Mucosa of descending colon (tissue), 3 donors: ENCODE results near the gene B3GALT5. TPM values are rescaled to one million over a fixed set of nuclear protein-coding genes. Genes with fewer than 3 reads are reported as not detected.

ENCODE experiments used
- ATAC-seq: fragments of 200-7000 bp; cut with Tn5 transposase; one replicate; pipeline ENCODE4 v1.9.1; 2020; ENCODE audit warnings: mild to moderate bottlenecking, moderate library complexity
- DNase-seq, 3 donors: peaks; one replicate each; pipeline ENCODE4 v3.0.0-alpha.2; 2020
- H3K36me3 ChIP-seq: fragments of 200-600 bp; one replicate; pipeline ENCODE4 v1.8.0; 2021; ENCODE audit warnings: low read depth, mild to moderate bottlenecking
- H3K4me1 ChIP-seq: fragments of 200-600 bp; one replicate; pipeline ENCODE4 v1.8.0; 2021; ENCODE audit warnings: low read depth, mild to moderate bottlenecking
- H3K4me3 ChIP-seq: fragments of 200-600 bp; one replicate; pipeline ENCODE4 v1.8.0; 2021; ENCODE audit warnings: mild to moderate bottlenecking
- H3K9me3 ChIP-seq: fragments of 200-600 bp; one replicate; pipeline ENCODE4 v1.8.0; 2021; ENCODE audit warnings: mild to moderate bottlenecking
- intact Hi-C, 2 donors: fragments of 100-400 bp; cut with DNase I in 1 of 2; cut with micrococcal nuclease in 1 of 2; formaldehyde crosslinking; loops; one replicate each; pipeline versions ENCODE4 v1.11.0 to v1.11.1; 2022; cut with DNase I, micrococcal nuclease
- total RNA-seq, 3 donors: library from RNA; stranded (reverse); fragmentation: NEBNext Ultra II Directional in 2 of 3; extraction: Animal tissue kit (Norgen Biotek cat#: 25700) in 2 of 3; gene quantifications; one replicate each; pipeline versions ENCODE4 v1.2.1 to v1.2.4, GENCODE V29; 2021 to 2023
- TF ChIP-seq, protein P1 (sequence below): fragments of 200-600 bp; IDR thresholded peaks from one replicate; pipeline ENCODE4 v1.8.0; 2022; ENCODE audit warnings: antibody characterized with exemption, mild to moderate bottlenecking
- donor health status: DM: no; HTN: no; CAD: no; lungs with moderate emphysema.
- donor health status: DM: no; HTN: no; CAD: no.
- donor health status: DM: no; HTN: yes; CAD: no.

The B3GALT5 gene
- total RNA-seq, 3 donors from 2014 or later = 36.4 to 149 (median 130) TPM

GRCh38 chr21:39601187-39601928, 11.4 kb upstream of the B3GALT5 start:
- Histone ChIP-seq H3K4me3 (no peak overlapping the region), H3K36me3 (no peaks in the 10 kb centered on the region), H3K9me3 (no peaks in the 10 kb centered on the region), H3K4me1 (no peaks in the 10 kb centered on the region)
- intact Hi-C loops = no loop called here
- DNase-seq (no peak), ATAC-seq (no peak)
- TF ChIP-seq, protein P1, sequence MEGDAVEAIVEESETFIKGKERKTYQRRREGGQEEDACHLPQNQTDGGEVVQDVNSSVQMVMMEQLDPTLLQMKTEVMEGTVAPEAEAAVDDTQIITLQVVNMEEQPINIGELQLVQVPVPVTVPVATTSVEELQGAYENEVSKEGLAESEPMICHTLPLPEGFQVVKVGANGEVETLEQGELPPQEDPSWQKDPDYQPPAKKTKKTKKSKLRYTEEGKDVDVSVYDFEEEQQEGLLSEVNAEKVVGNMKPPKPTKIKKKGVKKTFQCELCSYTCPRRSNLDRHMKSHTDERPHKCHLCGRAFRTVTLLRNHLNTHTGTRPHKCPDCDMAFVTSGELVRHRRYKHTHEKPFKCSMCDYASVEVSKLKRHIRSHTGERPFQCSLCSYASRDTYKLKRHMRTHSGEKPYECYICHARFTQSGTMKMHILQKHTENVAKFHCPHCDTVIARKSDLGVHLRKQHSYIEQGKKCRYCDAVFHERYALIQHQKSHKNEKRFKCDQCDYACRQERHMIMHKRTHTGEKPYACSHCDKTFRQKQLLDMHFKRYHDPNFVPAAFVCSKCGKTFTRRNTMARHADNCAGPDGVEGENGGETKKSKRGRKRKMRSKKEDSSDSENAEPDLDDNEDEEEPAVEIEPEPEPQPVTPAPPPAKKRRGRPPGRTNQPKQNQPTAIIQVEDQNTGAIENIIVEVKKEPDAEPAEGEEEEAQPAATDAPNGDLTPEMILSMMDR = no peak

- H3K36me3 ChIP-seq = no peaks in the 10 kb centered on the region
- intact Hi-C loops = no loop called here
- no peaks in the 10 kb centered on the region for H3K4me1 ChIP-seq
- no peaks in the 10 kb centered on the region for H3K9me3 ChIP-seq
- DNase-seq (no peak), ATAC-seq (peak; percentile 45)
- TF ChIP-seq, protein P1 = no peak
- no peak overlapping the region for H3K4me3 ChIP-seq
Measured at GRCh38 chr21:39602076-39602689, 10.6 kb upstream of the B3GALT5 start.

DNA sequence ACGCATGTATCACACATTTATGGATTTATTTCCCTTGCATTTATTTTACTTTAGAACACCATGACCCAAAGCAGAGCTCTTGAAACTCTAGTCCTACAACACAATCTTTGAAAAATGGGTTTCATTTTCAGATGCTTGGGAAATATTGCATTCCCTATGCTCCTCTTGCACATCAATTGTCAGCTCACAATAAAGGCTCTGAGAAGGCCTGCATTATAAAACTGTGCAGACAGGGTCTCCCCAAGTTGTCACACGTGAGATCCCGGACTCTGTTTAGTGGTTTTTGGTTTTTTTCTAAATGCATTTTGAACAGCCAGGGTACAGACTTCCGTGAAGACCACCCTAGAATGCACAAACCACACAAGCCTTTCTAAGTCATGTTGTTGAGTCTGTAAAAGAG, 9.9 kb upstream of the B3GALT5 start:
- Histone ChIP-seq H3K4me1 (no peaks in the 10 kb centered on the region), H3K36me3 (no peaks in the 10 kb centered on the region), H3K4me3 (no peak overlapping the region), H3K9me3 (no peaks in the 10 kb centered on the region)
- intact Hi-C loops = no loop called here
- DNase-seq = no peak
- TF ChIP-seq, protein P1 = no peak
- ATAC-seq = no peak

GRCh38 chr21:39604951-39605350, 7.8 kb upstream of the B3GALT5 start:
- ATAC-seq = no peak
- intact Hi-C loops = no loop called here

GRCh38 chr21:39610703-39611102, 2.0 kb upstream of the B3GALT5 start:
- H3K9me3 ChIP-seq = no peaks in the 10 kb centered on the region
- H3K4me3 ChIP-seq = no peak overlapping the region
- TF ChIP-seq, protein P1 = no peak
- H3K4me1 ChIP-seq = no peaks in the 10 kb centered on the region
- no peaks in the 10 kb centered on the region for H3K36me3 ChIP-seq
- intact Hi-C loops = no loop called here
- ATAC-seq (no peak), DNase-seq (no peak)

More at GRCh38 chr21:39604951-39605350, 7.8 kb upstream of the B3GALT5 start:
- H3K9me3 ChIP-seq = no peaks in the 10 kb centered on the region
- no peaks in the 10 kb centered on the region for H3K36me3 ChIP-seq
- no peak for DNase-seq
- no peak overlapping the region for H3K4me3 ChIP-seq
- no peaks in the 10 kb centered on the region for H3K4me1 ChIP-seq
- TF ChIP-seq, protein P1 = no peak
